ENCODE results near the gene TMEM205. TPM values are rescaled to one million over a fixed set of nuclear protein-coding genes. Genes with fewer than 3 reads are reported as not detected.
A peak's percentile ranks its signal among the peaks of the same experiment; 100 is the strongest.

The TMEM205 gene
- total RNA-seq, 1 experiment from 2014 or later: 224 TPM

DNA sequence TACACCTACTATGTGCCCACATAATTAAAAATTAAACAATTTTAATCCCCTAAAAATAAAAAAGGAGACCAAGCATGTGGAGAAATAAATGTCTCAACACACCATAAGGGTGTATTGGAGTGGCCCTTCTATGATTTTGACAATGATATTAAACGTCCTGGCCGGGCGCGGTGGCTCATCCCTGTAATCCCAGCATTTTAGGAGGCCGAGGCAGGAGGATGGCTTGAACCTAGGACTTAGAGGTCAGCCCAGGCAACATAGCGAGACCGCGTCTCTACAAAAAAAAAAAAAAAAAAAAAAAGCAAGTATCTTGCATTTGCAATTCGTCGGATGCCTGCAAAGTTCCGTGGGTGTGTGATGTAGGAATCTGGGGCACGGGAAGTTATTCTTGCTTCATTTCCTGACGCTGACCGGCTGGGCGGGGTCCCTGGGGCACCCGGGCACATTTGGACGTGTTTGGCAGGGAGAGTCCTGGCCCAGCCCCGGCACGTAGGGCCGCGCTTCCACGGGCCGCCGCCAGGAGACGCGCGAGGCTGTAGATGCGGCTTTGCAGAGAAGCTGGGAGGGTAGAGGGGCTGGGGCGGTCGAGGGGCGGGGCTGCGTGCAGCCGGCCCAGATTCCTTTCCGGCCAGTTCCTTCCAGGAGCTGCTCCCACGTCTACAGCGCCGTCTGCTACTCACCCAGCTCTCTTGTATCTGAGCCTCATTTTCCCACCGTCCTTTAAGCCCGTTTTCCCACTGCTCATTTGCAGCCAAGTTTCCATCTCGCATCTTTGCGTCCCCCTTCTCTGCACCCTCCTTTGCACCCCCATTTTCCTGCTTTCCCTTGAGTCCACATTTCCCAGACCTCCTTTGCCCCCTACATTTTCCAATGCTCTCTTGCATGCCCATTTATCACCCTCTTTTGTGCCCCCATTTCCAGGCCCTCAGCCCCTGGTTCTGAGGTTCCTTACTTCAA is 52.4 kb downstream of the TMEM205 start:
- BruUV-seq (replicated peaks): no TSS peak
- no peak overlapping the region for H3K27ac ChIP-seq (ENCODE audit: low read length)
- DNase-seq: peak; percentile 99

More for the DNA sequence above, 52.4 kb downstream of the TMEM205 start:
- H3F3A ChIP-seq (ENCODE audit: low read length, unreplicated experiment): no peaks in the 10 kb centered on the region
- POLR2A ChIA-PET (ENCODE audit: unreplicated experiment): interaction anchor here (0.5 to 1.0 kb wide), 3 partner anchors 36 to 149 kb away, joined by 3 to 11 read pairs (median 4); partner anchors contain the start of genes CCDC159 and TMEM205
- peak overlapping the region; percentile 83 for H3K4me2 ChIP-seq (ENCODE audit: low read length)
- no peaks in the 10 kb centered on the region for H3K9me3 ChIP-seq (ENCODE audit: low read length)
- peaks cover 7% of the 10 kb centered on the region for H3K4me1 ChIP-seq (ENCODE audit: insufficient read depth, low read length)
- intact Hi-C loops (cut with micrococcal nuclease): loop anchor here (1.0 to 5.0 kb wide), 5 partner anchors 46 to 189 kb away; partner anchors contain the start of genes CCDC159, ODAD3, PRKCSH and RAB3D
- H3K4me3 ChIP-seq (ENCODE audit: low read length): peak overlapping the region; percentile 53
- TF ChIP-seq EZH2 (IDR thresholded peaks at IDR 0.05; ENCODE audit: low read length, unreplicated experiment) (no peak), EZH2phosphoT487 (IDR thresholded peaks at IDR 0.05; ENCODE audit: borderline replicate concordance, low read length) (no peak)
- TF ChIP-seq, protein P1, sequence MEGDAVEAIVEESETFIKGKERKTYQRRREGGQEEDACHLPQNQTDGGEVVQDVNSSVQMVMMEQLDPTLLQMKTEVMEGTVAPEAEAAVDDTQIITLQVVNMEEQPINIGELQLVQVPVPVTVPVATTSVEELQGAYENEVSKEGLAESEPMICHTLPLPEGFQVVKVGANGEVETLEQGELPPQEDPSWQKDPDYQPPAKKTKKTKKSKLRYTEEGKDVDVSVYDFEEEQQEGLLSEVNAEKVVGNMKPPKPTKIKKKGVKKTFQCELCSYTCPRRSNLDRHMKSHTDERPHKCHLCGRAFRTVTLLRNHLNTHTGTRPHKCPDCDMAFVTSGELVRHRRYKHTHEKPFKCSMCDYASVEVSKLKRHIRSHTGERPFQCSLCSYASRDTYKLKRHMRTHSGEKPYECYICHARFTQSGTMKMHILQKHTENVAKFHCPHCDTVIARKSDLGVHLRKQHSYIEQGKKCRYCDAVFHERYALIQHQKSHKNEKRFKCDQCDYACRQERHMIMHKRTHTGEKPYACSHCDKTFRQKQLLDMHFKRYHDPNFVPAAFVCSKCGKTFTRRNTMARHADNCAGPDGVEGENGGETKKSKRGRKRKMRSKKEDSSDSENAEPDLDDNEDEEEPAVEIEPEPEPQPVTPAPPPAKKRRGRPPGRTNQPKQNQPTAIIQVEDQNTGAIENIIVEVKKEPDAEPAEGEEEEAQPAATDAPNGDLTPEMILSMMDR (conservative IDR thresholded peaks at IDR 0.05; ENCODE audit: low read depth, low read length): peak; percentile 99
- peak overlapping the region; percentile 42; the same call in 1 of the 2 replicates for H3K9ac ChIP-seq (ENCODE audit: low read length)
- CTCF ChIA-PET: interaction anchor here (0.5 to 1.2 kb wide), 17 partner anchors 11 to 209 kb away, joined by 3 to 29 read pairs (median 8); partner anchors contain the start of genes CCDC159, EPOR, ODAD3 and RAB3D
- no peaks in the 10 kb centered on the region for H3K36me3 ChIP-seq (ENCODE audit: low read depth, low read length)
- no peaks in the 10 kb centered on the region for H4K20me1 ChIP-seq (ENCODE audit: low read length)
- H3K79me2 ChIP-seq (ENCODE audit: low read length): no peaks in the 10 kb centered on the region
- H2AFZ ChIP-seq (ENCODE audit: low read length): peak overlapping the region; percentile 78
- peak; percentile 100 for ATAC-seq
- H3K27me3 ChIP-seq (ENCODE audit: low read length): no peaks in the 10 kb centered on the region
- H3K9me2 ChIP-seq (replicated peaks; ENCODE audit: low read length): no peaks in the 10 kb centered on the region

Other genes with a start within 250 kb of the TMEM205 start
- 136 and 142 TPM in 2 replicates for gene SPC24, start 190.5 kb downstream of the TMEM205 start, total RNA-seq (2014; rRNA removed)
- 96.6 and 98.4 TPM in 2 replicates for gene KANK2, start 148.7 kb downstream of the TMEM205 start, total RNA-seq (2014; rRNA removed)
- not detected in 2 replicates for gene ANGPTL8, start 106.6 kb downstream of the TMEM205 start, total RNA-seq (2014; rRNA removed)
- 28.0 and 29.4 TPM in 2 replicates for gene DOCK6, start 83.7 kb downstream of the TMEM205 start, total RNA-seq (2014; rRNA removed)
- not detected in 2 replicates for gene TSPAN16, start 50.1 kb downstream of the TMEM205 start, total RNA-seq (2014; rRNA removed)
- gene RAB3D, start 6.6 kb downstream of the TMEM205 start, total RNA-seq (2014; rRNA removed): 34.4 and 37.9 TPM in 2 replicates
- gene CCDC159, start 251 bp upstream of the TMEM205 start, total RNA-seq (2014; rRNA removed): 10.3 and 14.5 TPM in 2 replicates
- 38.0 and 51.2 TPM in 2 replicates for gene PLPPR2, start 9.2 kb upstream of the TMEM205 start, total RNA-seq (2014; rRNA removed)
- 5.2 and 6.1 TPM in 2 replicates for gene SWSAP1, start 28.4 kb upstream of the TMEM205 start, total RNA-seq (2014; rRNA removed)
- 23.0 and 23.2 TPM in 2 replicates for gene EPOR, start 38.0 kb upstream of the TMEM205 start, total RNA-seq (2014; rRNA removed)
- gene RGL3, start 73.0 kb upstream of the TMEM205 start, total RNA-seq (2014; rRNA removed): 23.5 and 24.2 TPM in 2 replicates
- gene ODAD3, start 88.9 kb upstream of the TMEM205 start, total RNA-seq (2014; rRNA removed): 0.52 and 3.9 TPM in 2 replicates
- 222 and 266 TPM in 2 replicates for gene PRKCSH, start 89.4 kb upstream of the TMEM205 start, total RNA-seq (2014; rRNA removed)
- not detected in 2 replicates for gene ELAVL3, start 134.8 kb upstream of the TMEM205 start, total RNA-seq (2014; rRNA removed)
- gene ZNF653, start 159.6 kb upstream of the TMEM205 start, total RNA-seq (2014; rRNA removed): 14.2 and 16.2 TPM in 2 replicates
- gene ECSIT, start 182.9 kb upstream of the TMEM205 start, total RNA-seq (2014; rRNA removed): 126 and 156 TPM in 2 replicates
- 0.77 TPM in 1 of 2 replicates, not detected in the other for gene CNN1, start 192.6 kb upstream of the TMEM205 start, total RNA-seq (2014; rRNA removed)
- gene ELOF1, start 213.0 kb upstream of the TMEM205 start, total RNA-seq (2014; rRNA removed): 91.9 and 105 TPM in 2 replicates
- gene ACP5, start 231.4 kb upstream of the TMEM205 start, total RNA-seq (2014; rRNA removed): not detected in 2 replicates